Ureter (tissue), 1 donor: ENCODE data around the gene CCDC186. TPM values are rescaled to one million over a fixed set of nuclear protein-coding genes. Genes with fewer than 3 reads are reported as not detected.

Source experiments
- total RNA-seq: library from RNA; stranded (reverse); gene quantifications from one replicate; pipeline ENCODE4 v1.2.4, GENCODE V29; 2023
- donor health status: DM: yes; HTN: yes; CAD: no.

CCDC186 gene
- total RNA-seq, 1 donor from 2014 or later = 30.7 TPM

Other genes with a start within 250 kb of the CCDC186 start
- gene ADRB1, start 130.3 kb downstream of the CCDC186 start, total RNA-seq = 1.4 TPM
- 0.23 TPM for gene TDRD1, start 5.2 kb upstream of the CCDC186 start, total RNA-seq
- gene VWA2, start 65.1 kb upstream of the CCDC186 start, total RNA-seq = 5.1 TPM
- gene AFAP1L2, start 230.3 kb upstream of the CCDC186 start, total RNA-seq = 17.9 TPM